OCI-LY1 (cell line): Measurements from ENCODE around the gene TUBD1.
"Not testable (repeated sequence)": the region's sequence is repeated elsewhere in the genome, so short reads cannot be mapped to it uniquely, and the experiment has no call there.

ENCODE experiments used
- H2AFZ ChIP-seq: fragments of 200-600 bp; sonication (generic), shearing (Covaris generic); 2 replicates; pipeline ENCODE4 v1.6.0; 2014; ENCODE audit warnings: antibody characterized with exemption, mild to moderate bottlenecking, low read length
- H3F3A ChIP-seq: fragments of 200-600 bp; sonication (generic), shearing (Covaris generic); 2 replicates; pipeline ENCODE4 v1.6.0; 2014; ENCODE audit warnings: mild to moderate bottlenecking, antibody characterized with exemption, low read length, moderate library complexity; ENCODE audit not compliant: insufficient read depth
- H3K27ac ChIP-seq: fragments of 200-600 bp; sonication (generic); 2 replicates; pipeline ENCODE4 v1.5.1; 2014; ENCODE audit warnings: low read length, mixed run types, mild to moderate bottlenecking, low read depth; ENCODE audit not compliant: poor library complexity, severe bottlenecking
- H3K27me3 ChIP-seq: fragments of 200-600 bp; sonication (generic); 2 replicates; pipeline ENCODE4 v1.6.0; 2014; ENCODE audit warnings: antibody characterized with exemption, mild to moderate bottlenecking, low read length, moderate library complexity; ENCODE audit not compliant: insufficient read depth
- H3K36me3 ChIP-seq: fragments of 200-600 bp; sonication (generic); 2 replicates; pipeline ENCODE4 v1.6.1; 2014; ENCODE audit warnings: mild to moderate bottlenecking, antibody characterized with exemption, low read length, moderate library complexity, mixed read lengths; ENCODE audit not compliant: insufficient read depth
- H3K4me1 ChIP-seq: fragments of 200-600 bp; sonication (generic); 2 replicates; pipeline ENCODE4 v1.5.1; 2014; ENCODE audit warnings: mild to moderate bottlenecking, low read length, moderate library complexity; ENCODE audit not compliant: insufficient read depth, severe bottlenecking
- H3K4me2 ChIP-seq: fragments of 200-600 bp; sonication (generic), shearing (Covaris generic); 2 replicates; pipeline ENCODE4 v1.6.1; 2014; ENCODE audit warnings: low read length
- H3K4me3 ChIP-seq: fragments of 200-600 bp; sonication (generic); 2 replicates; pipeline ENCODE4 v1.5.1; 2014; ENCODE audit warnings: low read length, low read depth, mild to moderate bottlenecking, mixed read lengths; ENCODE audit not compliant: poor library complexity, severe bottlenecking
- H3K79me2 ChIP-seq: fragments of 200-600 bp; shearing (Covaris generic); 2 replicates; pipeline ENCODE4 v1.6.1; 2016; ENCODE audit warnings: mixed run types, low read length, mixed read lengths; ENCODE audit not compliant: insufficient read depth
- H3K9ac ChIP-seq: fragments of 200-600 bp; sonication (generic), shearing (Covaris generic); 2 replicates; pipeline ENCODE4 v1.6.1; 2014; ENCODE audit warnings: mild to moderate bottlenecking, low read length, mixed read lengths
- H3K9me2 ChIP-seq: fragments of 200-600 bp; sonication (generic), shearing (Covaris generic); 2 replicates; pipeline ENCODE4 v1.6.1; 2014; ENCODE audit warnings: low read depth, mild to moderate bottlenecking, low read length, mixed read lengths
- H3K9me3 ChIP-seq: fragments of 200-600 bp; shearing (Covaris generic); 2 replicates; pipeline ENCODE4 v1.6.1; 2014; ENCODE audit warnings: low read length, mixed read lengths
- H4K20me1 ChIP-seq: fragments of 200-600 bp; sonication (generic), shearing (Covaris generic); 2 replicates; pipeline ENCODE4 v1.6.0; 2016; ENCODE audit warnings: mild to moderate bottlenecking, low read length; ENCODE audit not compliant: insufficient read depth
- EZH2 ChIP-seq: fragments of 200-600 bp; sonication (generic), shearing (Covaris generic); IDR thresholded peaks from 2 replicates; pipeline ENCODE4 v1.8.0; 2017; ENCODE audit warnings: borderline replicate concordance, mixed run types, mild to moderate bottlenecking, antibody characterized with exemption, low read length, moderate library complexity, mixed read lengths
- TF ChIP-seq, protein P1 (sequence below): fragments of 200-600 bp; sonication (generic), shearing (Covaris generic); IDR thresholded peaks from 2 replicates; pipeline ENCODE4 v1.5.1; 2017; ENCODE audit warnings: mild to moderate bottlenecking, antibody characterized with exemption, low read length, moderate library complexity, mixed read lengths

Gene TUBD1

DNA sequence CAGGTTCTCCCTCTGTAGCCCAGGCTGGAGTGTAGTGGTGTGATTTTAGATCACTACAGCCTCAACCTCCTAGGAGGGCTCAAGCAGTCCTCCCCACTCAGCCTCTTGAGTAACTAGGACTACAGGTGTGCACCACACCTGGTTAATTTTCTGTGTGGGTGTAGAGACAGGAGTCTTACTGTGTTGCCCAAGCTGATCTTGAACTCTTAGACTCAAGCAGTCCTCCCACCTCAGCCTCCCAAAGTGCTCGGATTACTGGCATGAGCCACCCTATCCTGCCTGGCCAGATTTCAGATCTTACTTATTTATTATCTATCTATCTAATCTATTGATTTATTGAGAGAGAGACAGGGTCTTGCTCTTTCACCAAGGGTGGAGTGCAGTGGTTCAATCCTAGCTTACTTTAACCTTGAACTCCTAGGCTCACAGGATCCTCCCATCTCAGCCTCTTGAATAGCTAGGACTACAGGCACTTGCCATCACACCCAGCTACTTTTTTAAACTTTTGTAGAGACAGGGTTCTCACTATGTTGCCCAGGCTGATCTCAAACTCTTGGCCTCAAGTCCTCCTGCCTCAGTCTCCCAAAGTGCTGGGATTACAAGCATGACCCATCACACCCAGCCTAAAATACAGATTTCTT is 61.8 kb downstream of the TUBD1 start:
- Histone ChIP-seq H3K27ac (peak overlapping the region; percentile 78), H3K9me2 (no peaks in the 10 kb centered on the region), H3K27me3 (no peaks in the 10 kb centered on the region), H3K36me3 (no peaks in the 10 kb centered on the region), H3K4me2 (no peak overlapping the region), H3F3A (no peaks in the 10 kb centered on the region), H2AFZ (no peak overlapping the region), H3K4me1 (peaks cover 57% of the 10 kb centered on the region), H3K79me2 (no peaks in the 10 kb centered on the region), H4K20me1 (no peaks in the 10 kb centered on the region), H3K9me3 (no peaks in the 10 kb centered on the region), H3K4me3 (no peak overlapping the region), H3K9ac (no peak overlapping the region)
- TF ChIP-seq, protein P1, sequence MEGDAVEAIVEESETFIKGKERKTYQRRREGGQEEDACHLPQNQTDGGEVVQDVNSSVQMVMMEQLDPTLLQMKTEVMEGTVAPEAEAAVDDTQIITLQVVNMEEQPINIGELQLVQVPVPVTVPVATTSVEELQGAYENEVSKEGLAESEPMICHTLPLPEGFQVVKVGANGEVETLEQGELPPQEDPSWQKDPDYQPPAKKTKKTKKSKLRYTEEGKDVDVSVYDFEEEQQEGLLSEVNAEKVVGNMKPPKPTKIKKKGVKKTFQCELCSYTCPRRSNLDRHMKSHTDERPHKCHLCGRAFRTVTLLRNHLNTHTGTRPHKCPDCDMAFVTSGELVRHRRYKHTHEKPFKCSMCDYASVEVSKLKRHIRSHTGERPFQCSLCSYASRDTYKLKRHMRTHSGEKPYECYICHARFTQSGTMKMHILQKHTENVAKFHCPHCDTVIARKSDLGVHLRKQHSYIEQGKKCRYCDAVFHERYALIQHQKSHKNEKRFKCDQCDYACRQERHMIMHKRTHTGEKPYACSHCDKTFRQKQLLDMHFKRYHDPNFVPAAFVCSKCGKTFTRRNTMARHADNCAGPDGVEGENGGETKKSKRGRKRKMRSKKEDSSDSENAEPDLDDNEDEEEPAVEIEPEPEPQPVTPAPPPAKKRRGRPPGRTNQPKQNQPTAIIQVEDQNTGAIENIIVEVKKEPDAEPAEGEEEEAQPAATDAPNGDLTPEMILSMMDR = no peak
- TF ChIP-seq EZH2 = no peak

DNA sequence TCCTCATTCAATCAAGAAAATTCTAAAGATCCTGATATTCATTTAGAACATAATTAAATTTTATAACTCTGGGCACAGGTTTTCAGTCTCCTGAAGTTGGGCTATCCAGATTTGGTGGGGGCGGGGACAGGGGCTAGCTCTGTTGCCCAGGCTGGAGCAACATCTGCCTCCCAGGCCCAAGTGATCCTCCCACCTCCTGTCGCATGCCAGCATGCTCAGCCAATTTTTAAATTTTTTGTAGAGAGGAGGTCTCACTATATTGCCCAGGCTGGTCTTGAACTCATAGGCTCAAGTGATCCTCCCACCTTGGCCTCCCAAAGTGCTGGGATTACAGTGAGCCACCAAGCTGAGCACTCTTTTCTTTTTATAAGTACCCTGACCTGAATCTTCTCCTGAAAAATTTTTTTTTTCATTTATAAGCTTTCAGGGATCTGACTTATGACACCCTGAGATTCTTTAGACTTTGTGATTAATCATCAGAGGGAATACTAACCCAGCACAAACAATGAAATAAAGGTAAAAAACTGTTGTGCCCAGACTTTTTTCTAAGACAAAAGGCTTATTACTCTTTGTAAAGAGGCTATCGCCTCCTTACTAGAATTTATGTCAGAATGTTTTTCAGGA is 62.6 kb downstream of the TUBD1 start:
- H3K79me2 ChIP-seq = no peaks in the 10 kb centered on the region
- peaks cover 64% of the 10 kb centered on the region for H3K4me1 ChIP-seq
- peak overlapping the region; percentile 59 for H3K4me2 ChIP-seq

DNA sequence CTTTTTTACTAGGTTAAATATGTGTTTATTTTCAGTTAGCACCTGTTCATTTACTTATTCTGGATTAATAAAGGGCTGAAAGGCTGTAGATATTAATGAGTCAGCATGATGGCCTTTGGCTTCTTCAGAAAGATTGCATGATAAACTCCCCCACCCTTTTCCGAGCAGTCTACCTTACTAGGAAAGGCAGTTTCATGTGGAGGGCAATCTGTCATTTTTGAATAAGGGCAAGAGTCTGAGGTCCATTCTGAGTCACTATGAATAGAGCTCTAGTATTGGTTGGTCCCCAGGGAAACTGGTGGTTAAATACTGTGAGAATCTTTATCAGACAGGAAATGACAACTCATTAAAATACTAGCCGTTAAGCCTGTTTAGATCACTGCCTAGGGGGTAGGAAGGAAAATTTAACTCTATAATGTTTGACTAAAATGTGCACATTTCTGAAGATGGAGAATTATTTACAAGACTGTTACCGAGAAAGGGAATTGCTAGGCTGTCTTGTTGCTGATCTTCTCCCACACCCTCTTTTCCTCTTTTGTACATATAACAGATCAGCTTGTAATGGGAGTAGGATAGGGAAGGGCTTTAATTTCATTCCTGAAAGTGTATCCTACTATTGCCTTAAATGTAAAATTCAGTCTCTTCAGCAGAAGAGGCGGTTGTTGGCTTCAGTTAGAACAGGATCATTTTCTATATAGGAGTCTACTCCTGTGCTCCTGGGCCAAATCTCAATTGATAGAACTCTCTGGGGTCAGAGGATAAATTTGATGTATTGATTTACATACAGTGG is 63.3 kb downstream of the TUBD1 start:
- TF ChIP-seq, protein P1 = no peak
- no peak for TF ChIP-seq EZH2
- H2AFZ ChIP-seq = no peak overlapping the region
- no peaks in the 10 kb centered on the region for H3K36me3 ChIP-seq
- peak overlapping the region; percentile 59 for H3K4me2 ChIP-seq
- H3K27ac ChIP-seq = peak overlapping the region; percentile 78
- peaks cover 64% of the 10 kb centered on the region for H3K4me1 ChIP-seq
- peak overlapping the region; percentile 25; the same call in 1 of the 2 replicates for H3K9ac ChIP-seq
- H3K79me2 ChIP-seq = no peaks in the 10 kb centered on the region
- H3K9me2 ChIP-seq = no peaks in the 10 kb centered on the region
- H3F3A ChIP-seq = no peaks in the 10 kb centered on the region
- H4K20me1 ChIP-seq = no peaks in the 10 kb centered on the region
- no peaks in the 10 kb centered on the region for H3K9me3 ChIP-seq
- H3K27me3 ChIP-seq = no peaks in the 10 kb centered on the region
- H3K4me3 ChIP-seq = peak overlapping the region; percentile 9

More for the DNA sequence above, 62.6 kb downstream of the TUBD1 start:
- Histone ChIP-seq H3K9me2 (no peaks in the 10 kb centered on the region), H3K9me3 (no peaks in the 10 kb centered on the region), H4K20me1 (no peaks in the 10 kb centered on the region), H3K36me3 (no peaks in the 10 kb centered on the region), H2AFZ (no peak overlapping the region), H3K27ac (peak overlapping the region; percentile 78), H3K27me3 (no peaks in the 10 kb centered on the region), H3K4me3 (no peak overlapping the region), H3K9ac (peak overlapping the region; percentile 25; the same call in 1 of the 2 replicates), H3F3A (no peaks in the 10 kb centered on the region)
- no peak for TF ChIP-seq EZH2
- TF ChIP-seq, protein P1 = no peak

DNA sequence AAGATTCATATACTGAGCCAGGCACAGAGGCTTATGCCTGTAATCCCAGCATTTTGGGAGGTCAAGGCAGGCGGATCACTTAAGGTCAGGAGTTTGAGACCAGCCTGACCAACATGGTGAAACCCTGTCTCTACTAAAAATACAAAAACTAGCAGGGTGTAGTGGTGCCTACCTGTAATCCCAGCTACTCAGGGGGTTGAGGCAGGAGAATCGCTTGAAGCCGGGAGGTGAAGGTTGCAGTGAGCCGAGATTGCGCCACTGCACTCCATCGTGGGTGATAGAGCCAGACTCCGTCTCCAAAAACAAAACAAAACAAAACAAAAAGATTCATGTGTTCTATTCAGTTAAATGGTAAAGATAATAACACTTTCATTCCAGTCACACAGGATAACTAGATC is 63.9 kb downstream of the TUBD1 start:
- H3K27ac ChIP-seq = peak overlapping the region; percentile 78
- not testable (repeated sequence) for H2AFZ ChIP-seq, H3K36me3 ChIP-seq, H3K27me3 ChIP-seq, H3K9me2 ChIP-seq, H3K9me3 ChIP-seq, H3F3A ChIP-seq, H3K9ac ChIP-seq, H3K79me2 ChIP-seq, H4K20me1 ChIP-seq
- H3K4me3 ChIP-seq = peak overlapping the region; percentile 9
- peak overlapping the region; percentile 59 for H3K4me2 ChIP-seq
- H3K4me1 ChIP-seq = peaks cover 64% of the 10 kb centered on the region
